IPS-15b (cell line): Measurements from ENCODE around the gene FAM3A.
"Not testable (repeated sequence)": the region's sequence is repeated elsewhere in the genome, so short reads cannot be mapped to it uniquely, and the experiment has no call there.

ENCODE experiments used
- H3K27me3 ChIP-seq: one replicate; pipeline ENCODE4 v1.6.1; 2013; ENCODE audit warnings: low read length; ENCODE audit not compliant: control insufficient read depth, insufficient read depth
- H3K36me3 ChIP-seq: one replicate; pipeline ENCODE4 v1.6.1; 2013; ENCODE audit warnings: low read length; ENCODE audit not compliant: control insufficient read depth, insufficient read depth
- H3K4me1 ChIP-seq: one replicate; pipeline ENCODE4 v1.6.1; 2013; ENCODE audit warnings: mild to moderate bottlenecking, low read length; ENCODE audit not compliant: control insufficient read depth, insufficient read depth
- H3K4me3 ChIP-seq: one replicate; pipeline ENCODE4 v1.5.1; 2013; ENCODE audit warnings: low read depth, low read length
- H3K9ac ChIP-seq: one replicate; pipeline ENCODE4 v1.6.1; 2013; ENCODE audit warnings: low read depth, mild to moderate bottlenecking, low read length
- H3K9me3 ChIP-seq: one replicate; pipeline ENCODE4 v1.6.1; 2013; ENCODE audit warnings: mild to moderate bottlenecking, low read length; ENCODE audit not compliant: control insufficient read depth, insufficient read depth

The FAM3A gene

DNA sequence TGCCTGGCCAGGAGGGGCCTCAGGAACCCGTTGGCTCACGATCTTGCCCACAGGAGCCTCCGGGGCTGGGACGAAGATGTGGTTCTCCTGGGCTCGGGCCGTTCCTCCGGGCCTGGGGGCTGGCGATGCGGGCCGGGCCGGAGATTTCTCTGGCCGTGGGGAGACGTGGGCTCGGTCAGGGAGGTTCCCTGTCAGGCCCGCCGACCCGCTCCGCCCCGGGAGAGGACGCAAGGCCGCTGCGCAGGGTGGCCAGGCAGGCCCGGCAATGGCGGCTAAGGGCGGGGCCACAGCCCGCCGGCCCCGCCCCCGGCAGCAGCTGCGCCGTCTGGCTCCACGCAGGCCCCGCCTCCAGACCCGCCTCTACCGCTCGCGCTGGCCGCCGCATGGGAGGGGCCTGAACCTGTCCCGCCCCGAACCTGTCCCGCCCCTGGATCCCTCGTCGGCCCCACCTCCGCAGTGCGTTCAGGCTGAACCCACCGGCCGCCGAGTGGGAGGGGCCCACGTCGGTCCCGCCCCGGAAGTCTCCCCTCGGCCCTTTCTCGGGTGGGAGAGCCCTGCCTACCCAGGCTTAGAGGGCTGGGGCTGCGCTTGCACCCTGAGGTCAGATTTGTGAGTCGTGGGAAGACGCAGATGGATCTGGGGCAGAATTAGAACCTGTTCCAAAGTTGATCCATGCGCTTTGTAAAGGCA lies at the start of gene FAM3A:
Gene FAM3A, minus strand, starts transcription at position 267 of the 690 bp plus-strand sequence. CDS start 460 bp downstream, outside the sequence.
- H3K4me3 ChIP-seq: peak within 1 kb of the TSS; percentile 78
- no peaks in the 10 kb centered on the region for H3K36me3 ChIP-seq
- no peaks in the 10 kb centered on the region for H3K9me3 ChIP-seq
- H3K27me3 ChIP-seq: no peaks in the 10 kb centered on the region
- H3K9ac ChIP-seq: no peak within 1 kb of the TSS
- peaks cover 2% of the 10 kb centered on the region for H3K4me1 ChIP-seq

DNA sequence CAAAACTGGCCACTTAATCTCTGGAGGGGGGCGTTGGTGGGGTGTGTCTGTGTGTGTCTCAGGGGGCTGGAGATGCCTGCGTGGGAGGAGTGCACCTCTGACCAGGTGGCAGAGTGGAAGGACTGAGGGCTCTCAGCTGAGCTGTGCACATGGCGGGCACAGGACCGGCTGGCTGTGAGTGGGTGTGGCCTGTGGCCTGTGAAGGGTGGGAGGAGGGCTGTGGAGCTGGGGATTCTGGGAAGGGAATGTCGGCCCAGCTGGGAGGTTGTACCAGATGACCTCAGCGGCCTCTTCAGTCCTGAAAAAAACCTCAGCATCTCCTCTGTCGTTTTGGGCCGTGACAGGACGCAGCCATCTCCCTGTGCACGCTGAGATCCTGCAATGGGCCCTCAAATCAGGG lies 46.3 kb upstream of the FAM3A start:
- not testable (repeated sequence) for H3K27me3 ChIP-seq, H3K4me1 ChIP-seq, H3K36me3 ChIP-seq, H3K9me3 ChIP-seq, H3K4me3 ChIP-seq, H3K9ac ChIP-seq

DNA sequence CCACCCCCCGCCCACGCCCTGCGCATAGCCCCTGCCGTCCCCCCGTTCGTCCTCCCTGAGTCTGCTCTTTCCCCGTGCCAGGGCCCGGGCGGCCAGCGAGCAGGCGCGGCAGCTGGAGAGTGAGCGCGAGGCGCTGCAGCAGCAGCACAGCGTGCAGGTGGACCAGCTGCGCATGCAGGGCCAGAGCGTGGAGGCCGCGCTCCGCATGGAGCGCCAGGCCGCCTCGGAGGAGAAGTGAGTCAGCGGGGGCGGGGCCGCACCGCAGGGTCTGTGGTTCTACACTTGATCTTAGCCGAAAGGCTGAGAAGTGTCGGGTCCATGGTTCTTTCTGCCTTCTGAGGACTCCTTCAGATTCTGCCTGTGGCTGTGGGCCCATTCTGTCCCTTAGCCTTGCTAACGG lies 44.3 kb upstream of the FAM3A start:
- H3K36me3 ChIP-seq, H3K4me1 ChIP-seq, H3K9ac ChIP-seq, H3K9me3 ChIP-seq, H3K4me3 ChIP-seq, H3K27me3 ChIP-seq: not testable (repeated sequence)

DNA sequence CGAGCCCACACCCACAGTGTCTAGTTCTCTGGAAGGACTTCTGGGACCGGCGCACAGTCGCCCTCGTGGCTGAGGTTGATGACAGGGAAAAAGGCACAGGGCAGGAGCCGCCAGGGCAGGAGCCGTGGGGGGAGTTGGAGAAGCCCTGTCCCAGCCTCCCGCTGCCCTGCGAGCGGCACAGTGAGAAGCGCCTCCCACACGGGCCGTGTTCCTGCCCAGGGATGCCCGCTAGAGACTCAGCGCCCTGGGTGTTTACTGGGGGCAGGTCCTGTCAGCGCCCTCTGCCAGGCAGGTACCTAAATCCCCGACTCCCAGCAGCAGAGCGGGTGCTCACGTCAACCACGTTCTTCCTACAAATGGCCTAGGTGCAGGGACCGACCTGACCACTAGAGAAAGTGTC lies 42.9 kb upstream of the FAM3A start:
- H3K9ac ChIP-seq, H3K9me3 ChIP-seq, H3K4me3 ChIP-seq, H3K4me1 ChIP-seq, H3K27me3 ChIP-seq, H3K36me3 ChIP-seq: not testable (repeated sequence)

- not testable (repeated sequence) for H3K9ac ChIP-seq, H3K4me1 ChIP-seq, H3K27me3 ChIP-seq, H3K9me3 ChIP-seq, H3K36me3 ChIP-seq, H3K4me3 ChIP-seq
Measured at GRCh38 chrX:154558060-154558690, 42.1 kb upstream of the FAM3A start.

DNA sequence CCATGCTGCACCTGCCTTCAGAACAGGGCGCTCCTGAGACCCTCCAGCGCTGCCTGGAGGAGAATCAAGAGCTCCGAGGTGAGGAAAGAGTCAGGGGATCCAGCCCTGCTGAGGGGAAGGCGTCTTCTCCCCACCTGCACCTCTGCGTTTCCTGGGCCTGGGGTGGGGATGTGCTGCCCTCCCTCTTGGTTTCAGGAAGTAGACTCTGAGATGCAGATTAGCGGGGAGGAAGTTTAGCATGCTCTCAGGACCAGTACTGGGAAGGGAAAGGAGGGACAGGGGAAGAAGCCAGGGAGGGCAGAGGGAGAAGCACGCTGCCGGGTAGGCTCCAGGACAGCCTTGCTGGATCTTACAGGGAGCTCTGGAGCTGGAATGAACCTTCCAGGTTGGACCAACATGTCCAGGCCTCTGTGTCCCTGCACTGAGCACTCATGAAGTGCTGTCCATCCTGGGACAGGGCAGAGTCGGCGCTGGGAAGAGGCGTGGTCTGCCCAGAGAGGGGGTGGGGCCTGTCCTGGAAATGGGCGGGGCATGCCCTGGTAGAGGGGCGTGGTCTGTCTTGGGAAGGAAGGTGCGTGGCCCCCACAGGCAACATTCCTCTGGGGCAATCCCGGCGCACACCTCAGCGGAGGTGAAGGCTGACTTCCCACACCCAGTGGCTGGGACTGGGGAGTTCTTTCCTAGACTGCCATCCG lies 36.2 kb upstream of the FAM3A start:
- H3K4me1 ChIP-seq, H3K4me3 ChIP-seq, H3K27me3 ChIP-seq, H3K9ac ChIP-seq, H3K9me3 ChIP-seq: not testable (repeated sequence)
- peaks cover 14% of the 10 kb centered on the region for H3K36me3 ChIP-seq

GRCh38 chrX:154549766-154550165 lies 33.7 kb upstream of the FAM3A start:
- H3K9ac ChIP-seq: no peak overlapping the region
- no peaks in the 10 kb centered on the region for H3K9me3 ChIP-seq
- no peak overlapping the region for H3K4me3 ChIP-seq
- no peaks in the 10 kb centered on the region for H3K27me3 ChIP-seq
- H3K36me3 ChIP-seq: peaks cover 12% of the 10 kb centered on the region
- no peaks in the 10 kb centered on the region for H3K4me1 ChIP-seq

GRCh38 chrX:154548028-154548316 lies 31.9 kb upstream of the FAM3A start:
- peak overlapping the region; percentile 89 for H3K4me3 ChIP-seq
- no peaks in the 10 kb centered on the region for H3K27me3 ChIP-seq
- no peaks in the 10 kb centered on the region for H3K9me3 ChIP-seq

DNA sequence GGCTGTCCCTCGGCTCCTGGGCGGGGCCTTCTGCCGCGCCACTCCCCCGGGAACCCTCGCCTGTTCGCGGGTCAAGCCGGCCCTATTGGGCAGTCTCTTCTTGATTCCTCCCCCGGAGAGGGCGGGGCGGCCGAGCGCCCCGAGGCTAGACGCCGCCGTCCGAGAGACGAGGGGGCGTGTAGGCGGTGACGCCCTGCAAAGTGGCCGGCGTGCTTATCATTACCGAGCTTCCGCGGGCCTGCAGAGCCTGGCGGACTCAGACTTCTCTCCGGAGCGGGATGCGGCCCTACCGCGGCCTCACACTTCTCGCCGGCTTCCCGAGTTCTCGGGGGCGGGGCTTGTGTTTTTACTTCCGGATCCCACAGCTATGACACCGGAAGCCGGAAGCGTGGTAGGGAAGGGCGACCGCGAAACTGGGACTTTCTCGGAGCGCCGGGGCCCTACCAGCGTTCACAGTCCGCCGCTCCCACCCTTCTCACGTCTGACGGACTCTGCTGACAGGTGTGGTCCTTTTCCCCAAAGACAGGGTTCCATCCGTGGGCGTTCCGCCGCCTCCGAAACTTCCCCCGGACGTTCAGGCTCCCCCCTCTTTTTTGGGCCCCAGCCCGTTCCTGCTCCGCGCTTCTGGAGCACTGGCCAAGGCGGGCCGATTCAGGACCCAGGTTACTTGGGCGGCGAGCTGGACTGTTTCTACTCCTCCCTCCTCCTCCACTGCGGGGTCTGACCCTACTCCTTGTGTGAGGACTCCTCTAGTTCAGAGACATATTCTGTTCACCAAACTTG lies 31.4 kb upstream of the FAM3A start, which contains the start of gene IKBKG:
Gene IKBKG, plus strand, starts transcription at position 376 of the 783 bp plus-strand sequence. CDS start 4,383 bp downstream, outside the sequence.
- Histone ChIP-seq H3K27me3 (no peaks in the 10 kb centered on the region), H3K4me3 (peak within 1 kb of the TSS; percentile 89), H3K9me3 (no peaks in the 10 kb centered on the region), H3K9ac (peak within 1 kb of the TSS; percentile 8), H3K4me1 (no peaks in the 10 kb centered on the region), H3K36me3 (peaks cover 12% of the 10 kb centered on the region)

More at GRCh38 chrX:154548028-154548316, 31.9 kb upstream of the FAM3A start:
- H3K9ac ChIP-seq: peak overlapping the region; percentile 4
- H3K36me3 ChIP-seq: peaks cover 7% of the 10 kb centered on the region
- H3K4me1 ChIP-seq: no peaks in the 10 kb centered on the region

DNA sequence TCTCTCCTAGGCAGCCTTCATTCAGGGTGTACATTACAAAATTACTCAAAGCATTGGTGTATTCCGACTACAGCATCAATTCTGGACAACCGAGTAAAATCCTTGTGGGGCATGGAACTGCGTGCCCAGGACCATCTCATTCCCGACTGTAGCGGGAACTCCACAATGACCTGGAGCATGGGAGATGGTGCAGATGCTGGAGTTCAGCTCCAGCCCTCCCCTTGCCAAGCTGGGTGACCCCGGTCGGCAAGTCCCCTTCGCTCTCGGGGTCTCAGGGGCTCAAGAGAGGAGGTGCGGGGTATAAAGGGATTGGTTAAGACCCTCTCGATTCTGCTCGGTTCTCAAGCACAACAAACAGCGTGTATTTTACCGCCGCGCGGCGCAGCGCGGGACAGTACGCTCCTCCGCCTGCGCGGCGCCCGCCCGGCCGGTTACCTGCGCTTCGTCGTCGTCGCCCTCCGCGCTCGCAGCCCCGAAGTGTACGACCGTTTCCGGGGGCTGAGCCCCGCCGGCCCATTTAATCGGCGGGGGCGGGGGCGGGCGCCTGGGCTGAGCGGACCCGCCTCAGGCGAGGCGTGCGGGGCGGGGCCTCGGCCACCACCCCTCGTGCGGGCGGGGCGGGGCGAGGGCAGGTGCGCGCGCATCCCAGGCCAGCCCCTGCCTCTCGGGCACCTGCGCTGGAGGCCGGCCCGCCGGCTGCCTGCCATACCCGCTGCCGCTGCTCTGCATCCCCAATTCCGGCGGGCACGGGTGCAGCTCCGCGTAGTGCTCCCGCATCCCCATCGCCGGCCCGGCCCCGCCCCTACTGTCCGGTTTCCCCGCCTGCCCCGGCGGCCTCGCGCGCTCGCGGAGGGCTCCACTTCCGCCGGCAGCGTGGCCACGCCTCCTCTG lies 30.6 kb upstream of the FAM3A start, which contains the start of gene G6PD:
Gene G6PD, minus strand, starts transcription at position 493 of the 891 bp plus-strand sequence. CDS start 691 bp downstream, outside the sequence.
- H3K4me3 ChIP-seq: peak within 1 kb of the TSS; percentile 89
- no peaks in the 10 kb centered on the region for H3K4me1 ChIP-seq
- peak within 1 kb of the TSS; percentile 8 for H3K9ac ChIP-seq

More for the DNA sequence above, 30.6 kb upstream of the FAM3A start, which contains the start of gene G6PD:
- H3K27me3 ChIP-seq: no peaks in the 10 kb centered on the region
- H3K9me3 ChIP-seq: no peaks in the 10 kb centered on the region
- H3K36me3 ChIP-seq: peaks cover 13% of the 10 kb centered on the region
